SJCRH30 (cell line): ENCODE results near the gene VASP. TPM values are rescaled to one million over a fixed set of nuclear protein-coding genes. Genes with fewer than 3 reads are reported as not detected.
"Not testable (repeated sequence)": the region's sequence is repeated elsewhere in the genome, so short reads cannot be mapped to it uniquely, and the experiment has no call there.

ENCODE experiments used
- DNase-seq, 2 experiments: peaks; one replicate each; pipeline ENCODE4 v3.0.0-alpha.2; 2015 to 2020
- H3K27ac ChIP-seq: fragments of 250-450 bp; sonication (Bioruptor Pico); 2 replicates; pipeline ENCODE4 v1.5.1; 2020; ENCODE audit warnings: mild to moderate bottlenecking, moderate library complexity
- H3K27me3 ChIP-seq: fragments of 250-450 bp; sonication (Bioruptor Pico); 2 replicates; pipeline ENCODE4 v1.5.1; 2020; ENCODE audit warnings: mild to moderate bottlenecking, moderate library complexity
- H3K36me3 ChIP-seq: fragments of 250-450 bp; sonication (Bioruptor Pico); 2 replicates; pipeline ENCODE4 v1.5.1; 2020; ENCODE audit warnings: mild to moderate bottlenecking, moderate library complexity
- H3K4me1 ChIP-seq: fragments of 250-450 bp; sonication (Bioruptor Pico); 2 replicates; pipeline ENCODE4 v1.5.1; 2020; ENCODE audit warnings: mild to moderate bottlenecking, moderate library complexity
- H3K4me3 ChIP-seq: fragments of 250-450 bp; sonication (Bioruptor Pico); 2 replicates; pipeline ENCODE4 v1.5.1; 2020; ENCODE audit warnings: mild to moderate bottlenecking, moderate library complexity
- H3K9me3 ChIP-seq: fragments of 250-450 bp; sonication (Bioruptor Pico); replicated peaks from 2 replicates; pipeline ENCODE4 v1.5.1; 2020; ENCODE audit warnings: mild to moderate bottlenecking, moderate library complexity
- total RNA-seq: library from RNA; depleted of rRNA; stranded (reverse); fragments of >200 nt; shearing (Covaris generic); gene quantifications from 2 replicates; pipeline ENCODE4 v1.2.3, GENCODE V29; 2014

The VASP gene
- total RNA-seq, 1 experiment from 2014 or later: 48.8 TPM

- Histone ChIP-seq H3K9me3 (no peaks in the 10 kb centered on the region), H3K4me3 (no peak overlapping the region), H3K27ac (no peak overlapping the region), H3K4me1 (peaks cover 5% of the 10 kb centered on the region; the same call in 1 of the 2 replicates), H3K27me3 (no peaks in the 10 kb centered on the region), H3K36me3 (no peaks in the 10 kb centered on the region)
- DNase-seq: peak; percentile 53 to 61
These were observed 7.8 kb upstream of the VASP start for GRCh38 chr19:45499196-45500180.

DNA sequence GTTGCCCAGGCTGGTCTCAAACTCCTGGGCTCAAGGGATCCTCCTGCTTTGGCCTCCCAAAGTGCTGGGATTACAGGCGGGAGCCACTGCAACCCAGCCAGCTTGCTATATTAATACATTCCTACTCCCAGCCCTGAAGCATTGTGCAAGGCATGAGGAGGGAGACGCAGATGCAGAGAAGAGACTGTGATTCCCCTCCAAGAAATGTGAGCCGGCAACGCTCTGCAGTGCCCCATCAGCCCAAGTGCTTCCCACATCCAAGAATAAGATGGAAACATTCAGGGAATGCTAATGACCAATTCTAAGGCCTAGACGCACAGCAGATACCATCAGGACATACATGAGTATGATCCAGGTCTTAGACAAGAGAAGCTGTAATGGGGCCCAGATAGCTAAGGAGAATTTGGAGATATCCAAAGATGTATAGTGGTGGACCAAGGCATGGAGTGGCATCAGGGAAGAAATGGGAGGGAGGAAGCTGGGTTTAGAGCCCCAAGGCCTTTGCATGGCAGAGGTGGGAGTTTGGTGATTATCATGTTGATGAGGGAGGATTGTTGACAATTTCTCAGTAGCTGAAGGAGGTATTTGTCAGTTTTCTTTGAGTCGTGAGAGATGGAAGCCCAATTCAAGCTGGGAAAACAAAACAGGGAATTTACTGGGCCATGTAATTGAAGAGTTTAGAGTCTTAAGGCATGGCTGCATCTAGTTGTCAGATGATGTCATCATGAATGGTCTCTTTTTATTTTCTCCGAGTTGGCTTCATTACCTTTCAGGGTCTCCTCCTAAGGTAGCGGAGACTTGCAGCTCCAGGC is 6.2 kb upstream of the VASP start:
- no peak overlapping the region for H3K27ac ChIP-seq
- H3K4me3 ChIP-seq: no peak overlapping the region
- H3K4me1 ChIP-seq: peaks cover 5% of the 10 kb centered on the region; the same call in 1 of the 2 replicates
- no peaks in the 10 kb centered on the region for H3K27me3 ChIP-seq
- no peak for DNase-seq
- H3K36me3 ChIP-seq: no peaks in the 10 kb centered on the region
- no peaks in the 10 kb centered on the region for H3K9me3 ChIP-seq

DNA sequence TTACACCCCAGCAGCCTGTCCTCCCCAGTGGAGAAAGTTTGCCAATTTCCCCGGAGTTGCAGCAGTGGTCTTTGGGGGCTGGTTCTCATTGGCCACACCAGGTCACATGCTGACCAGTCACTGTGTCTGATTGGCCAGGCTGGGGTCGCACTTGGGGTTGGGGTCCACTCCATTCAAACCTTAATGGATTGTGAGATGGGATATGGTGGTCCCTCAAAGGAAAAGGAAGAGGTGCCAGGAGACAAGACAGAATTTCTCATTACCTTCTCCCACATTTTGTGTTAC is 5.6 kb upstream of the VASP start:
- Histone ChIP-seq H3K9me3 (no peaks in the 10 kb centered on the region), H3K4me1 (peaks cover 5% of the 10 kb centered on the region; the same call in 1 of the 2 replicates), H3K4me3 (no peak overlapping the region), H3K36me3 (no peaks in the 10 kb centered on the region), H3K27ac (no peak overlapping the region), H3K27me3 (no peaks in the 10 kb centered on the region)
- peak in 1 of 2 experiments; percentile 34 for DNase-seq

- no peaks in the 10 kb centered on the region for H3K27me3 ChIP-seq
- H3K4me3 ChIP-seq: no peak overlapping the region
- peaks cover 5% of the 10 kb centered on the region; the same call in 1 of the 2 replicates for H3K4me1 ChIP-seq
- DNase-seq: no peak
- no peaks in the 10 kb centered on the region for H3K9me3 ChIP-seq
- H3K27ac ChIP-seq: no peak overlapping the region
- no peaks in the 10 kb centered on the region for H3K36me3 ChIP-seq
These were observed 5.2 kb upstream of the VASP start for GRCh38 chr19:45502111-45502510.

- Histone ChIP-seq H3K27ac (no peak overlapping the region), H3K4me3 (no peak overlapping the region), H3K4me1 (peaks cover 5% of the 10 kb centered on the region; the same call in 1 of the 2 replicates), H3K9me3 (no peaks in the 10 kb centered on the region), H3K36me3 (no peaks in the 10 kb centered on the region), H3K27me3 (no peaks in the 10 kb centered on the region)
- DNase-seq: no peak
These were observed 3.4 kb upstream of the VASP start for GRCh38 chr19:45503909-45504308.

DNA sequence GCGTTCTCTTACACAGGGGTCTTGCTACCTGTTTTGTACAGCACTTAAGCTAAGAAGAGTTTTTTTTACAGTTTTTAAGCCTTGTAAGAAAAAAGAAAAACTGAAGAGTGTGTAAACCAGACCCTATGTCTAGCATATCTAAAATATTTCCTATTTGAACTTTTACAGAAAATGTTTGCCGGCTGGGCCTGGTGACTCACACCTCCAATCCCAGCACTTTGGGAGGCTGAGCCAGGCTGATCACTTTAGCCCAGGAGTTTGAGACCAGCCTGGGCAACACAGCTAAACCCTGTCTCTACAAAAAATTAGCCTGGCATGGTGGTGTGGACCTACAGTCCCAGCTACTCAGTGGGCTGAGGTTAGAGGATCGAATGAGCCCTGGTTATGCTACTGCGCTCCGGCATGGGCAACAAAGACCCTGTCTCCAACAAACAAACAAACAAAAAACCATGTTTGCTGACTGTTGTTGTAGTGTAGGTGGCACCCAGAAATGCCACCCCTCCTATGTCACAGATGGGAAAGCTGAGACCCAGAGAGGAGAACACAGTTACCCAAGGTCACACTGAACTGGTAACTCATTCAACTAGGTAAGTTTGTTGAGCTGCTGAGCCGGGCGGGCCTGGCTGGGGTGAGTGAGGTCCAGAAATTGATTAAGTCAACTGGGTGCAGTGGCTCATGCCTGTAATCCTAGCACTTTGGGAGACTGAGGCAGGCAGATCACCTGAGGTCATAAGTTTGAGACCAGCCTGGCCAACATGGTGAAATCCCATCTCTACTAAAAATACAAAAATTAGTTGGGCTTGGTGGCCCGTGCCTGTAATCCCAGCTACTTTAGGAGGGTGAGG is 1.9 kb upstream of the VASP start:
- no peak overlapping the region for H3K27ac ChIP-seq

GRCh38 chr19:45505996-45506245 is 1.4 kb upstream of the VASP start:
- H3K27me3 ChIP-seq: no peaks in the 10 kb centered on the region
- no peak for DNase-seq
- H3K36me3 ChIP-seq: no peaks in the 10 kb centered on the region
- peak overlapping the region; percentile 76 for H3K27ac ChIP-seq
- H3K4me3 ChIP-seq: peak overlapping the region; percentile 86
- H3K4me1 ChIP-seq: peaks cover 5% of the 10 kb centered on the region; the same call in 1 of the 2 replicates
- no peaks in the 10 kb centered on the region for H3K9me3 ChIP-seq

More for the DNA sequence above, 1.9 kb upstream of the VASP start:
- DNase-seq: no peak
- Histone ChIP-seq H3K36me3 (no peaks in the 10 kb centered on the region), H3K9me3 (no peaks in the 10 kb centered on the region), H3K4me3 (no peak overlapping the region), H3K4me1 (peaks cover 5% of the 10 kb centered on the region; the same call in 1 of the 2 replicates), H3K27me3 (no peaks in the 10 kb centered on the region)

GRCh38 chr19:45506246-45506988 is 862 bp upstream of the VASP start:
- no peaks in the 10 kb centered on the region for H3K9me3 ChIP-seq
- H3K36me3 ChIP-seq: no peaks in the 10 kb centered on the region
- peak; percentile 94 for DNase-seq
- H3K27ac ChIP-seq: peak overlapping the region; percentile 76
- H3K4me3 ChIP-seq: peak overlapping the region; percentile 86
- no peaks in the 10 kb centered on the region for H3K27me3 ChIP-seq
- H3K4me1 ChIP-seq: peaks cover 5% of the 10 kb centered on the region; the same call in 1 of the 2 replicates

DNA sequence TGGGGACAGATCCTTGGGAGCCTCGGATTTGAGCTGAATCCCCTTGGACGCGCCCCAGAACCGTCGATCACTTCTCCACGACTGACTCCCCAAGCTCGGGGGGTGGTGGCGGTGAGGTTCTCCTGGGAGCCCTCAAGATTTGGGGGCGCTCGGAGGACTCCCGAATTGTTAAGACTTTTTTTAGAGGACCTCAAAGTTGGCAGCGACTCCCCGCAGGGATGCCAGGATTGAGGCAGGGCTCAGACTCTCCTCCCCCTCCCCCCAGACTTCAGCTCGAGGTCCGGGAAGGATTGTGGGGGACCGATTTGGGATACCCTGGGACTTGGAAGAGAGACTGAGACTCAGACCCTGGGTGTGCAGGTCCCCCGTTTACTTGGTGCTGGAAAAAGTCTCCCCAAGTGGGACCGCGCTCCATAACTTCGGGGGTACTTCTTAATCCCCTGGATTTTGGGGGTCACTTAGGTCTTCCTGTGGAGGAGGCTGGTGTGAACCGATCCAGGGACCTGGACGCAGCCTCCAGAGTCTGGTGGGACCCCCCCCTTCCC is 665 bp downstream of the VASP start:
- Histone ChIP-seq H3K4me3 (peak overlapping the region; percentile 86), H3K4me1 (no peaks in the 10 kb centered on the region), H3K36me3 (no peaks in the 10 kb centered on the region), H3K9me3 (no peaks in the 10 kb centered on the region), H3K27ac (peak overlapping the region; percentile 76), H3K27me3 (no peaks in the 10 kb centered on the region)
- DNase-seq: peak in 1 of 2 experiments; percentile 34

- Histone ChIP-seq H3K36me3 (no peaks in the 10 kb centered on the region), H3K9me3 (no peaks in the 10 kb centered on the region), H3K4me3 (peak overlapping the region; percentile 86), H3K4me1 (no peaks in the 10 kb centered on the region), H3K27me3 (no peaks in the 10 kb centered on the region), H3K27ac (peak overlapping the region; percentile 76)
- peak; percentile 68 to 77 for DNase-seq
These were observed 1.2 kb downstream of the VASP start for GRCh38 chr19:45508417-45508860.

DNA sequence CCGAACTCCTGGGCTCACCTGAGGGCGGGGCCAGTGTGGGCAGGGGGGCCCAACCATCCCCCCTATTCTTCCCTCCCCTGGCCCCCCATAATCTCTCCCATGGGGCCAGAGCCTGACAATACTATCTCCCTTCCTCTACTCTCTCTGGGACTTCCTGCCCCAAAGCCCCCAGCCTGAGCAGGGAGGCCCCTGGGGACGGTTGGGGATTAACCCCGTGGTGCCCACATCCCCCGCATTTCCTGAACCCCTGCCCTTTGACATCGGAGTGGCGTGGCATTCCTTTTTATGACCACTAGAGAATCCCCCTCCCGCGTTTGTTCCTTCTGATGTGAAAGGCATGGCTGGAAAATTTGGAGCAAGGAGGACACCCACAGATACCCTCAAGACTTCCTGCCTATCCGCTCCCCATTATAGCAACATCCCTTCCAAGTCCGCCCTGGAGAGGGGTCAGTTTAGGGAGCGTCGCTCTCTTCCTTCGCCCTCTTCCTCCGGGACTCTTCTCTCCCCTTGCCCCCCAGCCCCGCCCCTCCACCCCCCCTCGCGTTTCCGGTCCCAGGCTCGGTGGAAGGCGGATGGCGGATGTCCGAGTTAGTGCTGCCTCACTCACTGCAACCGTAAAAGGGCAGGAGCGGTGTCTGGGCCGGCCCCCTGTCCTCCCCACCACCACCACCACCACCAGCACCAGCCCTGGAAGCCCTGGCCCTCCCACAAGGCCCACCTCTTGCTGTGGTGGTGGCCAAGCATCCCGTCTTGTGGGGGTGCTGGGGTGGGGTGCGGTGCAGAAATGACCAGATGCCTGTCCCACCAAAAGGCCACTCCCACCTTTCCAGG is 1.8 kb downstream of the VASP start:
- Histone ChIP-seq H3K4me1 (no peaks in the 10 kb centered on the region), H3K9me3 (no peaks in the 10 kb centered on the region), H3K4me3 (peak overlapping the region; percentile 86), H3K27me3 (no peaks in the 10 kb centered on the region), H3K27ac (peak overlapping the region; percentile 76), H3K36me3 (no peaks in the 10 kb centered on the region)
- DNase-seq: peak; percentile 67 to 73

DNA sequence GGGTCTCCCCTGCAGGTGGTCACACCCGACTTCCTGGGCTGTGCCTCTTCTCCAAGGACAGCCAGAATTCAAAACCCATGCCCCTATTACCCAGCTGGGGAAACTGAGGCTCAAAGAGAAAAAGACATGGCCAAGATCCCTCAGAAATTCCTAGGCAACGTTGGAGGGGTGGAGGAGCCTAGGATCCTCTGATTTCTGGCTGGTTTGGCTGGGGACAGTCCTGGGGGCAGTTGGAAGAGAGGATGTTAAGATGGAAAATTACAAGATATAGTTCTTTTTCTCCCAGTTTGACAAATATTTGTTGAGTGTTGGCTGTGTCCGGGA is 2.4 kb downstream of the VASP start:
- Histone ChIP-seq H3K27me3 (no peaks in the 10 kb centered on the region), H3K27ac (no peak overlapping the region), H3K4me3 (no peak overlapping the region; the same call in 1 of the 2 replicates), H3K36me3 (no peaks in the 10 kb centered on the region), H3K9me3 (no peaks in the 10 kb centered on the region), H3K4me1 (no peaks in the 10 kb centered on the region)
- no peak for DNase-seq

DNA sequence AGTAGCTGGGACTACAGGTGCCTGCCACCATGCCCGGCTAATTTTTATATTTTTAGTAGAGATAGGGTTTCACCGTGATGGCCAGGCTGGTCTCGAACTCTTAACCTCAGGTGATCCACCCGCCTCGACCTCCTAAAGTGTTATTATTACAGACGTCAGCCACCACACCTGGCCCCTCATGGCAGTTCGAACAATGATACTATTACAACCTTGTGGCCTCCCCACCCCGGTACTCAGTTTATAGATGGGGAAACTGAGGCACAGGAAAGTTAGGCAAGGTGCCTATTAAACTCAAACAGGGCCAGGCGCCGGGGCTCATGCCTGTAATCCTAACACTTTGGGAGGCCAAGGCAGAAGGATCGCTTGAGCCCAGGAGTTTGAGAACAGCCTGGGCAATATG is 3.1 kb downstream of the VASP start:
- DNase-seq, H3K9me3 ChIP-seq, H3K4me1 ChIP-seq, H3K27ac ChIP-seq, H3K4me3 ChIP-seq, H3K36me3 ChIP-seq, H3K27me3 ChIP-seq: not testable (repeated sequence)
